WI38 (cell line): ENCODE measurements around the gene TMOD2.
"Not testable (repeated sequence)": the region's sequence is repeated elsewhere in the genome, so short reads cannot be mapped to it uniquely, and the experiment has no call there.

Experiments
- H3K4me3 ChIP-seq: 2 replicates; pipeline ENCODE4 v1.5.1; 2011; ENCODE audit warnings: low read depth, mild to moderate bottlenecking, control low read depth, low read length
- TF ChIP-seq, protein P1 (sequence below): IDR thresholded peaks from 2 replicates; pipeline ENCODE4 v1.5.1; 2012; ENCODE audit warnings: low read depth, mild to moderate bottlenecking, control low read depth, low read length

TMOD2 gene

GRCh38 chr15:51774916-51775315 is 23.5 kb downstream of the TMOD2 start:
- no peak overlapping the region for H3K4me3 ChIP-seq
- TF ChIP-seq, protein P1, sequence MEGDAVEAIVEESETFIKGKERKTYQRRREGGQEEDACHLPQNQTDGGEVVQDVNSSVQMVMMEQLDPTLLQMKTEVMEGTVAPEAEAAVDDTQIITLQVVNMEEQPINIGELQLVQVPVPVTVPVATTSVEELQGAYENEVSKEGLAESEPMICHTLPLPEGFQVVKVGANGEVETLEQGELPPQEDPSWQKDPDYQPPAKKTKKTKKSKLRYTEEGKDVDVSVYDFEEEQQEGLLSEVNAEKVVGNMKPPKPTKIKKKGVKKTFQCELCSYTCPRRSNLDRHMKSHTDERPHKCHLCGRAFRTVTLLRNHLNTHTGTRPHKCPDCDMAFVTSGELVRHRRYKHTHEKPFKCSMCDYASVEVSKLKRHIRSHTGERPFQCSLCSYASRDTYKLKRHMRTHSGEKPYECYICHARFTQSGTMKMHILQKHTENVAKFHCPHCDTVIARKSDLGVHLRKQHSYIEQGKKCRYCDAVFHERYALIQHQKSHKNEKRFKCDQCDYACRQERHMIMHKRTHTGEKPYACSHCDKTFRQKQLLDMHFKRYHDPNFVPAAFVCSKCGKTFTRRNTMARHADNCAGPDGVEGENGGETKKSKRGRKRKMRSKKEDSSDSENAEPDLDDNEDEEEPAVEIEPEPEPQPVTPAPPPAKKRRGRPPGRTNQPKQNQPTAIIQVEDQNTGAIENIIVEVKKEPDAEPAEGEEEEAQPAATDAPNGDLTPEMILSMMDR, result no peak

DNA sequence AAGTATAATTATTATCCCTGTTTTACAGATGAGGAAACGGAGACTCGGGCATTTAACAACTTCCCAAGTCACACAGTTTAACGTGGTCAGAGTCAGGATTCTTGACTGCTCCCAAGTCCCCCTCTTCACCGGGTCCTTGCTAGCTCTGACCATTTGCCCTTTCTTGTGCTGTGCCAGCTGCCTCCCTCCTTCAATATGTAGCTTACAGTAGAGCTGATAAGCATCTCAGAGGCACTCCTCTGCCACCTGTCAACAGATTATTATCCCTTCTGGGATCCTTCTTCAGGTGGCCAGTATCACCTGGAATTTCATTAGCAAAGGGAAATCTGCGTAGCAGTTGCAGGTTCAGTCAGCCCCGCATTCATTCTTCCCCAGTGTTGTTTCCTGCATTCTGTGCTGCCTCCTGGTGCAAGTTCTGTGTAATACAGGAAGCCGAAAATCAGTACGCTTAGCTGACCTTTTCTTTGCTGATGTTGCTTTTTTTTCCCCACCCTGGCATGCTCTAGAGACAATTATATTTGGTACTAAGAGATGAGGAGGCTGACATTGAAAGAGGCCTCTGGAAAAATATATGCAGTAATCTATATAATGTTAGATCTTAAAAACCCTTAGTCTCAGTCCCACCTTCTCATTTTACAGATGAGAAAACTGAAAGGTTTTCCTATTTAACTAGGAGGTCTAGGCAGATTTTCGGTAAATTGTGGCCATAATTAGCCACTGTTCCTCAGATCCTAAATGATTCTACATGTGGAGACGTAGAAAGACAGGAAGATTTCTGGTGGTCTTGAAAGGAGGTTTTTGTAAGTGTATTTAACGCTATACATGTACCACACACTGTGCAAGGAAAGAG is 24.8 kb downstream of the TMOD2 start:
- TF ChIP-seq, protein P1, result peak; percentile 80
- H3K4me3 ChIP-seq, result no peak overlapping the region

- TF ChIP-seq, protein P1, result peak; percentile 63
- no peak overlapping the region for H3K4me3 ChIP-seq
These were observed 25.7 kb downstream of the TMOD2 start for GRCh38 chr15:51776952-51777569.

DNA sequence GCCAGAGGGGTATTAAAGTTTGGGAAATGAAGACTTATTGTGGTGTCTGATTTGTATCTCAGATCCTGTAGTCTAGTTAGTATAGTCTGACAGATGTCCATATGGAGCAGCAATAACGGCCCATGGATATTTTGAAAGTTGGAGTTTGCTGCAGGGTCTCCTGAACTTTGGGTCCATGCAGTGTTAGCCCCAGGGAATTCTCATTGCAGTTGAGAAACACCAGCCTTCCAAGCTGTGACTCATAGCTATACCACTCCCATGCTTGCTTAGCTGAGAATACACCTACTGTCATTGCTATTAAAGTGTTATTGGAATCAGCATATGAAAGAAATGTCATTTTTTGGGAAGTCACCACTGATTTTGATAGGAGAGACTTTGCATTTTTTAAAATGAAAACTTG is 29.2 kb downstream of the TMOD2 start:
- TF ChIP-seq, protein P1, result no peak
- no peak overlapping the region for H3K4me3 ChIP-seq

DNA sequence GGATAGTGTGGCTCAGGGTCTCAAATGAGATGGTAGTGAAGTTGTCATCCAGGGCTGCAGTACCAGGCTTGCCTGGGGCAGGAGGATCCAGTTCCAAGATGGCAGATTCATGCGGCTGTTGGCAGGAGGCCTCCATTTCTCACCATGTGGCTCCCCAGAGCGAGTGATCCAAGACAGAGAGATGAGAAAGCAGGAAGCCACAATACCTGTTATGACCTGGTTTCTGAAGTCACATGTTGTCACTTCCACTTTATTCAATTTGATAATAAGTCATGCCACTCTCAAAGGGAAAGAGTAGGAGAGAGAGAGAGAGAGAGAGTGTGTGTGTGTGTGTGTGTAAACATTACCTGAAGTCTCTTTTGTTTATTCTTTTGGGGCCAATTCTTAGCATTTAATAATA is 30.1 kb downstream of the TMOD2 start:
- no peak overlapping the region for H3K4me3 ChIP-seq
- TF ChIP-seq, protein P1, result no peak

DNA sequence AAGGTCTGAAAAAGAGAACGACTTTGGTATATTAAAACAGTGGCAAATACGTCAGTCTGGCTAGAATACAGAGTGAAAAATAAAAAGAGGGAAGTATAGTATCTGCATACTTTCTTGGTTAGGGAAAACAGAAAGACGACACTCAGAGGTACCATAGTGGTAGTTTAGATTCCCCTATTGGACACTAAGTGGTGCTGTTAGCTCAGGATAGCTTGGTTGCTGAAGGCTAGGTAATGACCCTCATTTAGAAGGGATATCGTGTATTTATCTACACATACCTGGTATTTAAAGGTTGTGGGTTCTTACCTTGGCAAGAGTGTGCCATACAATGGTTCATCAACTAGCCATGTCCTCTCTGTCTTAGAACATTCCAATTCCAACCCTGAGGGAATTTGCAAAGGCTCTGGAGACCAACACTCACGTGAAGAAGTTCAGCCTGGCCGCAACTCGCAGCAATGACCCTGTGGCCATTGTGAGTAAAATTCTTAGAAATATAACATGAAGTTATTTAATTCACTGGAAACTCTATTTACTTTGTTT is 31.0 kb downstream of the TMOD2 start:
- no peak overlapping the region for H3K4me3 ChIP-seq
- TF ChIP-seq, protein P1, result 0 out of 2 replicates have a peak, but pooled peaks have one; percentile 20

- TF ChIP-seq, protein P1, result no peak
- H3K4me3 ChIP-seq, result no peak overlapping the region
These were observed 32.6 kb downstream of the TMOD2 start for GRCh38 chr15:51783967-51784366.

GRCh38 chr15:51787130-51787529 is 35.7 kb downstream of the TMOD2 start:
- not testable (repeated sequence) for H3K4me3 ChIP-seq

- not testable (repeated sequence) for H3K4me3 ChIP-seq
These were observed 41.1 kb downstream of the TMOD2 start for GRCh38 chr15:51792474-51792873.
